ENCODE data around the gene WARS2.

The WARS2 gene

GRCh38 chr1:118986555-118987467 is 153.6 kb downstream of the WARS2 start:
- Histone ChIP-seq H3K27ac (ENCODE audit: low read length) (no peak overlapping the region), H3K4me3 (ENCODE audit: low read length) (no peak overlapping the region), H3K36me3 (replicated peaks; ENCODE audit: insufficient read depth, low read length) (no peaks in the 10 kb centered on the region), H3K4me1 (ENCODE audit: low read length) (no peaks in the 10 kb centered on the region), H3K4me2 (ENCODE audit: low read depth, low read length) (no peak overlapping the region), H3F3A (ENCODE audit: insufficient read depth, low read length) (no peaks in the 10 kb centered on the region), H3K9me2 (replicated peaks; ENCODE audit: insufficient read depth, low read length) (no peaks in the 10 kb centered on the region), H3K9ac (ENCODE audit: low read length) (no peak overlapping the region), H3K79me2 (ENCODE audit: low read length) (no peaks in the 10 kb centered on the region), H2AFZ (ENCODE audit: low read length) (no peak overlapping the region), H3K9me3 (replicated peaks; ENCODE audit: insufficient read depth, low read length) (no peaks in the 10 kb centered on the region), H4K20me1 (ENCODE audit: insufficient read depth, low read length) (no peaks in the 10 kb centered on the region), H3K27me3 (replicated peaks; ENCODE audit: insufficient read depth, low read length) (no peaks in the 10 kb centered on the region)
- no peak for TF ChIP-seq EZH2phosphoT487 (IDR thresholded peaks at IDR 0.05; ENCODE audit: low read length)
- TF ChIP-seq CTCF (IDR thresholded peaks at IDR 0.05; ENCODE audit: low read length), result no peak
- TF ChIP-seq EZH2 (optimal IDR thresholded peaks at IDR 0.05; ENCODE audit: low read depth, low read length), result no peak
- DNase-seq, result no peak

- Histone ChIP-seq H3K27me3 (replicated peaks; ENCODE audit: insufficient read depth, low read length) (no peaks in the 10 kb centered on the region), H3K9ac (ENCODE audit: low read length) (no peak overlapping the region), H3K9me2 (replicated peaks; ENCODE audit: insufficient read depth, low read length) (no peaks in the 10 kb centered on the region), H3K4me2 (ENCODE audit: low read depth, low read length) (no peak overlapping the region), H2AFZ (ENCODE audit: low read length) (no peak overlapping the region), H3K9me3 (replicated peaks; ENCODE audit: insufficient read depth, low read length) (no peaks in the 10 kb centered on the region), H3K27ac (ENCODE audit: low read length) (no peak overlapping the region), H3K4me3 (ENCODE audit: low read length) (no peak overlapping the region), H4K20me1 (ENCODE audit: insufficient read depth, low read length) (no peaks in the 10 kb centered on the region), H3F3A (ENCODE audit: insufficient read depth, low read length) (no peaks in the 10 kb centered on the region), H3K36me3 (replicated peaks; ENCODE audit: insufficient read depth, low read length) (no peaks in the 10 kb centered on the region), H3K4me1 (ENCODE audit: low read length) (no peaks in the 10 kb centered on the region), H3K79me2 (ENCODE audit: low read length) (no peaks in the 10 kb centered on the region)
- DNase-seq, result no peak
- TF ChIP-seq CTCF (IDR thresholded peaks at IDR 0.05; ENCODE audit: low read length), result no peak
- TF ChIP-seq EZH2phosphoT487 (IDR thresholded peaks at IDR 0.05; ENCODE audit: low read length), result no peak
- TF ChIP-seq EZH2 (optimal IDR thresholded peaks at IDR 0.05; ENCODE audit: low read depth, low read length), result no peak
These were observed 154.6 kb downstream of the WARS2 start for GRCh38 chr1:118985640-118986554.

- no peaks in the 10 kb centered on the region for H3K9me2 ChIP-seq (replicated peaks; ENCODE audit: insufficient read depth, low read length)
- TF ChIP-seq EZH2 (optimal IDR thresholded peaks at IDR 0.05; ENCODE audit: low read depth, low read length) (no peak), CTCF (IDR thresholded peaks at IDR 0.05; ENCODE audit: low read length) (no peak), EZH2phosphoT487 (IDR thresholded peaks at IDR 0.05; ENCODE audit: low read length) (no peak)
- H3K4me2 ChIP-seq (ENCODE audit: low read depth, low read length), result no peak overlapping the region
- H3K27me3 ChIP-seq (replicated peaks; ENCODE audit: insufficient read depth, low read length), result no peaks in the 10 kb centered on the region
- no peaks in the 10 kb centered on the region for H3K4me1 ChIP-seq (ENCODE audit: low read length)
- H2AFZ ChIP-seq (ENCODE audit: low read length), result no peak overlapping the region
- no peak overlapping the region for H3K4me3 ChIP-seq (ENCODE audit: low read length)
- H3K79me2 ChIP-seq (ENCODE audit: low read length), result no peaks in the 10 kb centered on the region
- DNase-seq, result no peak
- no peak overlapping the region for H3K27ac ChIP-seq (ENCODE audit: low read length)
- H3K9me3 ChIP-seq (replicated peaks; ENCODE audit: insufficient read depth, low read length), result no peaks in the 10 kb centered on the region
- H3F3A ChIP-seq (ENCODE audit: insufficient read depth, low read length), result no peaks in the 10 kb centered on the region
- no peak overlapping the region for H3K9ac ChIP-seq (ENCODE audit: low read length)
- H4K20me1 ChIP-seq (ENCODE audit: insufficient read depth, low read length), result no peaks in the 10 kb centered on the region
- H3K36me3 ChIP-seq (replicated peaks; ENCODE audit: insufficient read depth, low read length), result no peaks in the 10 kb centered on the region
These were observed 155.5 kb downstream of the WARS2 start for GRCh38 chr1:118984722-118985639.
